ENCODE data around the gene CDKAL1. TPM values are rescaled to one million over a fixed set of nuclear protein-coding genes. Genes with fewer than 3 reads are reported as not detected.

The CDKAL1 gene
- total RNA-seq, 2 experiments from 2014 or later: 20.4 TPM

DNA sequence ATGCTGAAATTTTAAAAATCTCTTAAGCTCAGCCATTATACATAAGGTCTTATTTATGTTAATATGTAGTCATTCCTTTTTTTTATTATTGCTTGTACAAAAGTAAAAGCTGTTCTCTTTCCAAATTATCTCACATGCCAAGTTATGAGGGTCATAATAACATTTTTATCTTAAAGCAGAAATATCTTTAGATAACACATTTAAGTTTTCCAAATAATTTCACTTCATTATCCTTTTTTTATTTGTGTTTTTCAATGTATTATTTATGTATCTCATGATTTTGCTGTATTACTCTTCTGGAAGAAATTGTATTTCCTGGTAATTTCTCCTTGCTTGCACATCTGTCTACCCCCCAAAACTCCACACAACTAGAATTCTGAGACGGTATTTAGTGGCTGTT, 598.2 kb downstream of the CDKAL1 start:
- H3K4me1 Mint-ChIP-seq (ENCODE audit: low read depth): no peaks in the 10 kb centered on the region
- H3K4me3 Mint-ChIP-seq: no peak overlapping the region
- no peak overlapping the region for H3K27ac Mint-ChIP-seq
- CTCF ChIA-PET: no interaction called here
- no peaks in the 10 kb centered on the region for H3K36me3 Mint-ChIP-seq (ENCODE audit: low read depth)
- DNase-seq: no peak
- no peaks in the 10 kb centered on the region for H3K27me3 Mint-ChIP-seq (ENCODE audit: low read depth)
- intact Hi-C loops (cut with micrococcal nuclease): no loop called here
- no peaks in the 10 kb centered on the region for H3K9me3 Mint-ChIP-seq

GRCh38 chr6:21132856-21133838, 598.9 kb downstream of the CDKAL1 start:
- no peaks in the 10 kb centered on the region for H3K4me1 Mint-ChIP-seq (ENCODE audit: low read depth)
- DNase-seq: no peak
- no peak overlapping the region for H3K4me3 Mint-ChIP-seq
- no peak overlapping the region for H3K27ac Mint-ChIP-seq
- H3K9me3 Mint-ChIP-seq: no peaks in the 10 kb centered on the region
- intact Hi-C loops (cut with micrococcal nuclease): no loop called here
- no peaks in the 10 kb centered on the region for H3K27me3 Mint-ChIP-seq (ENCODE audit: low read depth)
- H3K36me3 Mint-ChIP-seq (ENCODE audit: low read depth): no peaks in the 10 kb centered on the region
- CTCF ChIA-PET: no interaction called here

DNA sequence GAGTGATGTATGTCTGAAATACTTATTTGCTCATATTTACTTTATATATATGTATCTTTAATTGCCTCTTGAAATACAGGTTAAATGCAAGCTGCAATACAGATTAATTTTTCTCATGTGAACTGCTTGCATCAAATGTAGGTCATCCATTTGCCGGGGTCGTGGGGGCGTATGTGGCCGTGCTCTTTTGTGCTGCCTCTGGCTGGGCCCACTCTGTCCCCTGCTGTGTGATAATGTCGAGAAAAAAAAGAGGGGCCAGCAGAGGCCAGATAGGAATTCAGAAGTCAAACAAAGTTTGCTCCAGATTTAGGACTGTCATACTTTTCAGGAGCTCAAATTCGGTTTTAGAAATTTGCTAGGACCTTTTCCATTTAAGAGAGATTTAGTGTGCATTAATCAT, 599.6 kb downstream of the CDKAL1 start:
- no peak for DNase-seq
- Mint-ChIP-seq H3K27me3 (ENCODE audit: low read depth) (no peaks in the 10 kb centered on the region), H3K36me3 (ENCODE audit: low read depth) (peaks cover 2% of the 10 kb centered on the region), H3K4me1 (ENCODE audit: low read depth) (no peaks in the 10 kb centered on the region), H3K9me3 (no peaks in the 10 kb centered on the region), H3K27ac (no peak overlapping the region), H3K4me3 (no peak overlapping the region)
- CTCF ChIA-PET: no interaction called here
- intact Hi-C loops (cut with micrococcal nuclease): no loop called here

GRCh38 chr6:21134356-21134755, 600.1 kb downstream of the CDKAL1 start:
- intact Hi-C loops (cut with micrococcal nuclease): no loop called here
- Mint-ChIP-seq H3K4me1 (ENCODE audit: low read depth) (no peaks in the 10 kb centered on the region), H3K9me3 (no peaks in the 10 kb centered on the region), H3K36me3 (ENCODE audit: low read depth) (peaks cover 4% of the 10 kb centered on the region), H3K4me3 (no peak overlapping the region), H3K27ac (no peak overlapping the region), H3K27me3 (ENCODE audit: low read depth) (no peaks in the 10 kb centered on the region)
- DNase-seq: no peak
- CTCF ChIA-PET: no interaction called here

- peaks cover 6% of the 10 kb centered on the region for H3K36me3 Mint-ChIP-seq (ENCODE audit: low read depth)
- DNase-seq: no peak
- no peaks in the 10 kb centered on the region for H3K27me3 Mint-ChIP-seq (ENCODE audit: low read depth)
- H3K4me3 Mint-ChIP-seq: no peak overlapping the region
- H3K4me1 Mint-ChIP-seq (ENCODE audit: low read depth): no peaks in the 10 kb centered on the region
- no peak overlapping the region for H3K27ac Mint-ChIP-seq
- H3K9me3 Mint-ChIP-seq: no peaks in the 10 kb centered on the region
- CTCF ChIA-PET: no interaction called here
- intact Hi-C loops (cut with micrococcal nuclease): no loop called here
Measured at GRCh38 chr6:21135484-21136013, 601.3 kb downstream of the CDKAL1 start.

DNA sequence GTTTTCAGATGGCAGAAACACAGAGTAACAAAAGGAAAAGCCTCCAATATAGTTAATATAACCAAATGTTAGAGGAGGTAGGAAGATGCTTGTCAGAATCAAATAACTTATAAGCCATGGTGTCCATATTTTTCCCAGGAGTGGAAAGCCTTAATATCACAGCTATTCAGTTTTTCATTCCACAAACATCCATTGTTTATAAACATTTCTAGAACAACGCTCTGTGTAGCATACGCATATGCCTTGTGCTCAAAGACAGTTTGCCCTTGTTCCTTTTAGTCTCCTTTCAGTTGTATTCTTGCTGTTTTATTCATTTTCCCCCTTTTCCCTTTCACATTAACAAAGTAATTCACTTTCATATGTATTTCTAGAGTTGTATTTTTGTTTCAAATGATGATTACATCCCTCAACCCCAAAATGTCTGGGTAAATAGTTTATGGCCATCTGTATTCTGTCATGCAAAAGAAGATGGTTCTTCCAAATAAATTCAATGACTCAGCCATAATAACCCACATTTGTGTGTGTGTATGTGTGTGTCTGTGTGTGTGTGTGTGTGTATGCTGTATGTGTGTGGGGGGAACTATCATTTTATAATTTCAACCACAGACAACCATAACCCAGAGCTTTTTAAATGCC, 603.6 kb downstream of the CDKAL1 start:
- Mint-ChIP-seq H3K27ac (no peak overlapping the region), H3K9me3 (no peaks in the 10 kb centered on the region), H3K4me3 (no peak overlapping the region), H3K36me3 (ENCODE audit: low read depth) (peaks cover 13% of the 10 kb centered on the region), H3K4me1 (ENCODE audit: low read depth) (no peaks in the 10 kb centered on the region), H3K27me3 (ENCODE audit: low read depth) (no peaks in the 10 kb centered on the region)
- intact Hi-C loops (cut with micrococcal nuclease): no loop called here
- no peak for DNase-seq
- CTCF ChIA-PET: no interaction called here

GRCh38 chr6:21138336-21139069, 604.2 kb downstream of the CDKAL1 start:
- H3K27ac Mint-ChIP-seq: no peak overlapping the region
- DNase-seq: no peak
- no peaks in the 10 kb centered on the region for H3K9me3 Mint-ChIP-seq
- peaks cover 13% of the 10 kb centered on the region for H3K36me3 Mint-ChIP-seq (ENCODE audit: low read depth)
- no peak overlapping the region for H3K4me3 Mint-ChIP-seq
- H3K4me1 Mint-ChIP-seq (ENCODE audit: low read depth): no peaks in the 10 kb centered on the region
- CTCF ChIA-PET: no interaction called here
- intact Hi-C loops (cut with micrococcal nuclease): no loop called here
- no peaks in the 10 kb centered on the region for H3K27me3 Mint-ChIP-seq (ENCODE audit: low read depth)

DNA sequence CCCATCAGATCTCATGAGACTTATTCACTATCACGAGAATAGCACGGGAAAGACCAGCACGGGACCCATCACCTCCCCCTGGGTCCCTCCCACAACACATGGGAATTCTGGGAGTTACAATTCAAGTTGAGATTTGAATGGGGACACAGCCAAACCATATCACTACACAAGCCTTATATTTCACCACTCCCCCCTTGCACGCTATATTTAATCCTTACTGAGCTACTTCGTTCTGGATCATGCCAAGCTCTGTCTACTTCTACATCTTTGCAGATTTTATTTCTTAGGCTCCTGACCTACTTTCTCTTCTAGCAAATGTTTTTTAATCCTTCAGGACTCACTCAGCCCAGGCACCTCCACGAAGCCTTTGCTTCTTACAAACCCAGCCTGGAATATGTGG, 606.7 kb downstream of the CDKAL1 start:
- H3K4me3 Mint-ChIP-seq: no peak overlapping the region
- CTCF ChIA-PET: no interaction called here
- H3K9me3 Mint-ChIP-seq: no peaks in the 10 kb centered on the region
- H3K4me1 Mint-ChIP-seq (ENCODE audit: low read depth): no peaks in the 10 kb centered on the region
- DNase-seq: no peak
- H3K36me3 Mint-ChIP-seq (ENCODE audit: low read depth): peaks cover 17% of the 10 kb centered on the region
- no peak overlapping the region for H3K27ac Mint-ChIP-seq
- no peaks in the 10 kb centered on the region for H3K27me3 Mint-ChIP-seq (ENCODE audit: low read depth)
- intact Hi-C loops (cut with micrococcal nuclease): no loop called here

GRCh38 chr6:21141616-21142303, 607.5 kb downstream of the CDKAL1 start:
- Mint-ChIP-seq H3K9me3 (no peaks in the 10 kb centered on the region), H3K27ac (no peak overlapping the region), H3K36me3 (ENCODE audit: low read depth) (peaks cover 17% of the 10 kb centered on the region), H3K4me3 (no peak overlapping the region), H3K4me1 (ENCODE audit: low read depth) (no peaks in the 10 kb centered on the region), H3K27me3 (ENCODE audit: low read depth) (no peaks in the 10 kb centered on the region)
- DNase-seq: no peak
- CTCF ChIA-PET: no interaction called here
- intact Hi-C loops (cut with micrococcal nuclease): no loop called here

- CTCF ChIA-PET: no interaction called here
- no peak overlapping the region for H3K4me3 Mint-ChIP-seq
- no peak for DNase-seq
- peaks cover 17% of the 10 kb centered on the region for H3K36me3 Mint-ChIP-seq (ENCODE audit: low read depth)
- H3K27me3 Mint-ChIP-seq (ENCODE audit: low read depth): no peaks in the 10 kb centered on the region
- H3K9me3 Mint-ChIP-seq: no peaks in the 10 kb centered on the region
- no peak overlapping the region for H3K27ac Mint-ChIP-seq
- intact Hi-C loops (cut with micrococcal nuclease): no loop called here
- H3K4me1 Mint-ChIP-seq (ENCODE audit: low read depth): no peaks in the 10 kb centered on the region
Measured at GRCh38 chr6:21142741-21143140, 608.5 kb downstream of the CDKAL1 start.

GRCh38 chr6:21143645-21144044, 609.4 kb downstream of the CDKAL1 start:
- no peak for DNase-seq
- H3K9me3 Mint-ChIP-seq: no peaks in the 10 kb centered on the region
- H3K27me3 Mint-ChIP-seq (ENCODE audit: low read depth): no peaks in the 10 kb centered on the region
- no peaks in the 10 kb centered on the region for H3K4me1 Mint-ChIP-seq (ENCODE audit: low read depth)
- CTCF ChIA-PET: no interaction called here
- intact Hi-C loops (cut with micrococcal nuclease): no loop called here
- H3K4me3 Mint-ChIP-seq: no peak overlapping the region
- peaks cover 17% of the 10 kb centered on the region for H3K36me3 Mint-ChIP-seq (ENCODE audit: low read depth)
- H3K27ac Mint-ChIP-seq: no peak overlapping the region

DNA sequence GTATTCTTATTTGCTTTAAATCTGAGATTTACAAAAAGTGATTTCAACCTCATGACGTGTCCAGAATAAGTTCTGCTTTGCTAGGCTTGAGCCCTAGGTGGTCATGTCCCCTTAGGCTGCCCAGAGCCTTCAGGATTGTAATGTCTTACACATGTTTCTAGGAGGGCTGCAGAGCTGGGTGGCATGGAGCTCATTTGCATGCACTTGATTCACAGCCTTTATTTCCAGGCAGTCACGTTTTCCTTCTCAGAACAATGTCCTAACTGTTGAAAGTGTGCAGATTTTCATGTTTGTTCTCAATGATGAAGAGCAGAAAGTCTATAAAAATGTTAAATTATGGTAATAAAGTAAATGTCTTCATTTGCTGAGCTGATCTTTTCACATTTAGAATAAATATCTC, 610.7 kb downstream of the CDKAL1 start:
- no peaks in the 10 kb centered on the region for H3K27me3 Mint-ChIP-seq (ENCODE audit: low read depth)
- peaks cover 13% of the 10 kb centered on the region for H3K36me3 Mint-ChIP-seq (ENCODE audit: low read depth)
- H3K9me3 Mint-ChIP-seq: no peaks in the 10 kb centered on the region
- no peaks in the 10 kb centered on the region for H3K4me1 Mint-ChIP-seq (ENCODE audit: low read depth)
- H3K27ac Mint-ChIP-seq: no peak overlapping the region
- no peak for DNase-seq
- H3K4me3 Mint-ChIP-seq: no peak overlapping the region
- intact Hi-C loops (cut with micrococcal nuclease): no loop called here
- CTCF ChIA-PET: no interaction called here
